OCI-LY7 (cell line): ENCODE results near the gene PRKN. TPM values are rescaled to one million over a fixed set of nuclear protein-coding genes. Genes with fewer than 3 reads are reported as not detected.
A peak's percentile ranks its signal among the peaks of the same experiment; 100 is the strongest.

ENCODE experiments used
- BruUV-seq: library from RNA; stranded (reverse); fragments of 400-500 nt; replicated peaks from 2 replicates; lab custom pipeline; 2021; lab: Mats Ljungman, UMichigan
- CTCF ChIA-PET: fragments of 300-600 bp; sonication (Branson Sonifier 250); formaldehyde crosslinking; loops from one replicate; lab custom pipeline; 2022; ENCODE audit warnings: antibody characterized with exemption; ENCODE audit not compliant: unreplicated experiment; lab: Charles Lee
- POLR2A ChIA-PET: fragments of 300-600 bp; sonication (Branson Sonifier 250); formaldehyde crosslinking; loops from one replicate; lab custom pipeline; 2022; ENCODE audit warnings: antibody characterized with exemption; lab: Charles Lee
- DNase-seq: peaks from one replicate; pipeline ENCODE4 v3.0.0-alpha.2; 2015; ENCODE audit warnings: low spot score
- H2AFZ ChIP-seq: fragments of 200-600 bp; sonication (generic), shearing (Covaris generic); 2 replicates; pipeline ENCODE4 v1.6.1; 2014; ENCODE audit warnings: mild to moderate bottlenecking, antibody characterized with exemption, low read length, moderate library complexity
- H3K27ac ChIP-seq: fragments of 200-600 bp; sonication (generic); 2 replicates; pipeline ENCODE4 v1.5.1; 2014; ENCODE audit warnings: mixed run types, low read depth, mild to moderate bottlenecking, moderate library complexity, low read length, inconsistent platforms; ENCODE audit not compliant: poor library complexity, severe bottlenecking
- H3K36me3 ChIP-seq: fragments of 200-600 bp; sonication (generic); 2 replicates; pipeline ENCODE4 v1.6.1; 2014; ENCODE audit warnings: mild to moderate bottlenecking, antibody characterized with exemption, low read length, moderate library complexity, mixed read lengths; ENCODE audit not compliant: insufficient read depth
- H3K4me1 ChIP-seq: fragments of 200-600 bp; sonication (generic); 2 replicates; pipeline ENCODE4 v1.5.1; 2014; ENCODE audit warnings: mild to moderate bottlenecking, low read length; ENCODE audit not compliant: insufficient read depth, poor library complexity, severe bottlenecking
- H3K4me2 ChIP-seq: fragments of 200-600 bp; sonication (generic); 2 replicates; pipeline ENCODE4 v1.6.1; 2014; ENCODE audit warnings: mild to moderate bottlenecking, low read length
- H3K4me3 ChIP-seq: fragments of 200-600 bp; sonication (generic); 2 replicates; pipeline ENCODE4 v1.5.1; 2014; ENCODE audit warnings: mild to moderate bottlenecking, low read depth, low read length; ENCODE audit not compliant: poor library complexity, severe bottlenecking
- H3K79me2 ChIP-seq: fragments of 200-600 bp; sonication (generic); 2 replicates; pipeline ENCODE4 v1.6.1; 2016; ENCODE audit warnings: low read depth, mild to moderate bottlenecking, low read length, moderate library complexity, mixed read lengths; ENCODE audit not compliant: insufficient read depth
- H3K9me2 ChIP-seq: fragments of 200-600 bp; sonication (generic); 2 replicates; pipeline ENCODE4 v1.6.1; 2016; ENCODE audit warnings: mild to moderate bottlenecking, low read length, mixed read lengths; ENCODE audit not compliant: insufficient read depth
- H3K9me3 ChIP-seq: fragments of 200-600 bp; sonication (generic); 2 replicates; pipeline ENCODE4 v1.6.1; 2014; ENCODE audit warnings: mild to moderate bottlenecking, mixed run types, low read length, mixed read lengths
- H4K20me1 ChIP-seq: fragments of 200-600 bp; sonication (generic); 2 replicates; pipeline ENCODE4 v1.6.1; 2014; ENCODE audit warnings: mild to moderate bottlenecking, antibody characterized with exemption, low read length, moderate library complexity, mixed read lengths; ENCODE audit not compliant: insufficient read depth
- EZH2phosphoT487 ChIP-seq: fragments of 200-600 bp; sonication (generic); IDR thresholded peaks from 2 replicates; pipeline ENCODE4 v1.6.1; 2018; ENCODE audit warnings: low read depth, borderline replicate concordance, mild to moderate bottlenecking, mixed run types, antibody characterized with exemption, low read length, moderate library complexity, mixed read lengths
- intact Hi-C: fragments of 100-400 bp; cut with micrococcal nuclease; formaldehyde crosslinking; loops from one replicate; pipeline ENCODE4 v1.10.0; 2022; ENCODE audit not compliant: unreplicated experiment
- total RNA-seq, 2 experiments: library from RNA; depleted of rRNA in 1 of 2; stranded (reverse); fragments of >200 nt in 1 of 2; shearing (Covaris generic) in 1 of 2; gene quantifications; 2 replicates each; pipeline ENCODE4 v1.2.3, GENCODE V29; 2014 to 2022
- TF ChIP-seq, protein P1 (sequence below): fragments of 200-600 bp; sonication (generic); conservative IDR thresholded peaks from 2 replicates; pipeline ENCODE4 v1.5.1; 2014; ENCODE audit warnings: mild to moderate bottlenecking, antibody characterized with exemption, low read length, moderate library complexity, mixed read lengths

Gene PRKN
- total RNA-seq, 2 experiments from 2014 or later: 1.3 to 2.0 TPM

- H3K4me1 ChIP-seq: no peaks in the 10 kb centered on the region
- no TSS peak for BruUV-seq
- no peak overlapping the region for H3K27ac ChIP-seq
- no peaks in the 10 kb centered on the region for H3K9me3 ChIP-seq
- TF ChIP-seq, protein P1, sequence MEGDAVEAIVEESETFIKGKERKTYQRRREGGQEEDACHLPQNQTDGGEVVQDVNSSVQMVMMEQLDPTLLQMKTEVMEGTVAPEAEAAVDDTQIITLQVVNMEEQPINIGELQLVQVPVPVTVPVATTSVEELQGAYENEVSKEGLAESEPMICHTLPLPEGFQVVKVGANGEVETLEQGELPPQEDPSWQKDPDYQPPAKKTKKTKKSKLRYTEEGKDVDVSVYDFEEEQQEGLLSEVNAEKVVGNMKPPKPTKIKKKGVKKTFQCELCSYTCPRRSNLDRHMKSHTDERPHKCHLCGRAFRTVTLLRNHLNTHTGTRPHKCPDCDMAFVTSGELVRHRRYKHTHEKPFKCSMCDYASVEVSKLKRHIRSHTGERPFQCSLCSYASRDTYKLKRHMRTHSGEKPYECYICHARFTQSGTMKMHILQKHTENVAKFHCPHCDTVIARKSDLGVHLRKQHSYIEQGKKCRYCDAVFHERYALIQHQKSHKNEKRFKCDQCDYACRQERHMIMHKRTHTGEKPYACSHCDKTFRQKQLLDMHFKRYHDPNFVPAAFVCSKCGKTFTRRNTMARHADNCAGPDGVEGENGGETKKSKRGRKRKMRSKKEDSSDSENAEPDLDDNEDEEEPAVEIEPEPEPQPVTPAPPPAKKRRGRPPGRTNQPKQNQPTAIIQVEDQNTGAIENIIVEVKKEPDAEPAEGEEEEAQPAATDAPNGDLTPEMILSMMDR: no peak
- TF ChIP-seq EZH2phosphoT487: no peak
- no peak overlapping the region for H3K4me3 ChIP-seq
- no peak overlapping the region for H2AFZ ChIP-seq
- no peaks in the 10 kb centered on the region for H3K36me3 ChIP-seq
- H3K79me2 ChIP-seq: no peaks in the 10 kb centered on the region
- ChIA-PET POLR2A (interaction anchor here (0.6 kb wide), 1 partner anchor 245 kb away, joined by 3 read pairs; no protein-coding TSS in a partner anchor), CTCF (no interaction called here)
- H3K4me2 ChIP-seq: no peak overlapping the region
- H4K20me1 ChIP-seq: no peaks in the 10 kb centered on the region
- intact Hi-C loops: no loop called here
- H3K9me2 ChIP-seq: no peaks in the 10 kb centered on the region
- DNase-seq: no peak
Observed at GRCh38 chr6:162528538-162528937, 199.0 kb downstream of the PRKN start.

DNA sequence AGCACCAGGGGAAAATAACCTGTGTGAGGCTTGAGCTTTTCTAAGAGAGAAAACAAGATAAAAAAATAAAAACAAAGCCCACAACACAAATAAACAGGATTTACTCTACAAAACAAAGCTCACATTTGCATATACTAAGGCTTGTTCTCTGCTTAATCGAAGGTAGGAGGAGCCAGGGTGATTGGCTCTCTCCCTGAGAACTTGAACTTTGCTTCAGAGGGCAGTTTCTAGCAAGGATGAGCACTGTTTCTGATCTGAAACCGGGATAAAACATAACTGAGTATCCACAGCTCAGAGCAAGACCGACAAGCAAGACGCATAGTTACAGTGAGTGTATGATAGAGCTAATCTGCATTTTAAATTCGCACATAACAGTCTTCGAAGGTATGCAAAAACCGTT lies 200.6 kb downstream of the PRKN start:
- ChIA-PET POLR2A (interaction anchor here (0.9 kb wide), 1 partner anchor 37 kb away, joined by 3 read pairs; no protein-coding TSS in a partner anchor), CTCF (interaction anchor here (0.5 kb wide), 1 partner anchor 29 kb away, joined by 4 read pairs; no protein-coding TSS in a partner anchor)
- no peak for DNase-seq
- H3K79me2 ChIP-seq: no peaks in the 10 kb centered on the region
- no peak overlapping the region for H3K27ac ChIP-seq
- H3K4me3 ChIP-seq: no peak overlapping the region
- H3K4me1 ChIP-seq: no peaks in the 10 kb centered on the region
- H3K4me2 ChIP-seq: no peak overlapping the region
- no peaks in the 10 kb centered on the region for H3K9me2 ChIP-seq
- BruUV-seq: no TSS peak
- no peak overlapping the region for H2AFZ ChIP-seq
- no peak for TF ChIP-seq EZH2phosphoT487
- TF ChIP-seq, protein P1: no peak
- no peaks in the 10 kb centered on the region for H3K9me3 ChIP-seq
- no peaks in the 10 kb centered on the region for H4K20me1 ChIP-seq
- intact Hi-C loops: no loop called here
- no peaks in the 10 kb centered on the region for H3K36me3 ChIP-seq

GRCh38 chr6:162525181-162525580 lies 202.4 kb downstream of the PRKN start:
- Histone ChIP-seq H2AFZ (no peak overlapping the region), H3K36me3 (no peaks in the 10 kb centered on the region), H3K4me3 (no peak overlapping the region), H3K9me2 (no peaks in the 10 kb centered on the region), H3K9me3 (no peaks in the 10 kb centered on the region), H3K4me1 (no peaks in the 10 kb centered on the region), H4K20me1 (no peaks in the 10 kb centered on the region), H3K79me2 (no peaks in the 10 kb centered on the region), H3K4me2 (no peak overlapping the region), H3K27ac (no peak overlapping the region)
- BruUV-seq: no TSS peak
- TF ChIP-seq, protein P1: no peak
- TF ChIP-seq EZH2phosphoT487: no peak
- ChIA-PET POLR2A (interaction anchor here (0.7 kb wide), 1 partner anchor 80 kb away, joined by 3 read pairs; no protein-coding TSS in a partner anchor), CTCF (no interaction called here)
- DNase-seq: peak; percentile 53
- intact Hi-C loops: no loop called here
